SKM-1 treated with dmso at 0.1 percent for 144 hours (cell line): ENCODE results near the gene SUB1.
A peak's percentile ranks its signal among the peaks of the same experiment; 100 is the strongest.
"Not testable (repeated sequence)": the region's sequence is repeated elsewhere in the genome, so short reads cannot be mapped to it uniquely, and the experiment has no call there.

ENCODE experiments used
- DNase-seq: peaks from one replicate; lab custom pipeline; 2025; ENCODE audit not compliant: unreplicated experiment; lab: John Stamatoyannopoulos, UW

The SUB1 gene

GRCh38 chr5:32598997-32599549 is 13.7 kb downstream of the SUB1 start:
- DNase-seq: no peak

DNA sequence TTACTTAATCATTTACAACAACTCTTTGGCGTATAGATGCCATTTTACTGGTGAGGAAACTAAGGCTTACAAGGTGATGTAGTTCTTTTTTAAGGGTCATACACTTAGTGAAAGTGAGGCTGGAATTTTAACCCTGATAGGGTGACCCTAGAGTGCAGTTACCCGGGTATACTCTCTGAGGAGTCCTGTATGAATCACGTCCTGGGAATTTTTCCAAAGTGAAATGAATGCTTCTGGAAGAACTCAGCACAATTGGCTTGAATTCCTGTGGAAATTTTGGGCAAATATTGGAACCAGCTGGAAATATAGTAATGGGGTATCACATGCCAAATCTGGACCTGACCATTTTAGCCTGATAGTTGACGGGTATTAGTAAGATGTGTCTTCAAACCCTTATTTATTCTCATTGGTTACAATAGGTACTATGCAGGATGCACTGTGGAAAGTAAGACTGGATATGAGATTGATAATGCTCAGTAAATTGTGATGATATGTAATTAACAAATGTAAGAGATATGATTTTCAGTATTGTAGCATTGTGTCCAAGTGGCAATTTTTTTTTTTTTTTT is 14.8 kb downstream of the SUB1 start:
- DNase-seq: no peak

DNA sequence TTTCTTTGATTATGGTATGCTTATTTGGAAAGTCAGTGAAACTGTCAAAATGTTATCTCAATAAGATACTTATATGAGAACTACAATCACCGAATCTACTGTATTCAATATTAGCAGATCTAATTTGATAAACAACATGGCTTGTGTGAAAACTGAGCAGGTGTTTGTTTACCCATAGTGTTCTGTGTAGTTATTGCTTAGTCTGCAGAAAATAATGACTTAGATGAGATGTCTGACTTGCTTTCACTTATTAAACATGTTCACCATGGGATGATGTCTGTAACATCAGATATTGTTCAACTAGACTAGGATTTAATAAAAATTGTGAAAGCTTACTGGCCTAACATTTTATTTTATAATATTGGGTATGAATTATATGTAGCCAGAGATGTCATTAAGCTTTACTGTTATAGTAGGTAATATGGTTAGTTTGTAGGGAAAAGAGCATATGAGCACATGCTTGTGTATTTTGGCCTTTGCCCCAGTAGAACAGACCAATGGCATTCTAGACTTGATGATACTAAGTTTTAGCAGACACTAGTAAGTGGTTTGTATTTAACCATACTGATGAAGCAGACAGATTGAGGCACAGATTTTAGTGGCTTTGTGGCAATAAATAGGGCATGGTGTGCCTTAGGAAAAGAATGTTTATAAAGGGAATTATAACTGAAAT is 16.4 kb downstream of the SUB1 start:
- no peak for DNase-seq

- DNase-seq: no peak
Measured at GRCh38 chr5:32602906-32603305, 17.5 kb downstream of the SUB1 start.

DNA sequence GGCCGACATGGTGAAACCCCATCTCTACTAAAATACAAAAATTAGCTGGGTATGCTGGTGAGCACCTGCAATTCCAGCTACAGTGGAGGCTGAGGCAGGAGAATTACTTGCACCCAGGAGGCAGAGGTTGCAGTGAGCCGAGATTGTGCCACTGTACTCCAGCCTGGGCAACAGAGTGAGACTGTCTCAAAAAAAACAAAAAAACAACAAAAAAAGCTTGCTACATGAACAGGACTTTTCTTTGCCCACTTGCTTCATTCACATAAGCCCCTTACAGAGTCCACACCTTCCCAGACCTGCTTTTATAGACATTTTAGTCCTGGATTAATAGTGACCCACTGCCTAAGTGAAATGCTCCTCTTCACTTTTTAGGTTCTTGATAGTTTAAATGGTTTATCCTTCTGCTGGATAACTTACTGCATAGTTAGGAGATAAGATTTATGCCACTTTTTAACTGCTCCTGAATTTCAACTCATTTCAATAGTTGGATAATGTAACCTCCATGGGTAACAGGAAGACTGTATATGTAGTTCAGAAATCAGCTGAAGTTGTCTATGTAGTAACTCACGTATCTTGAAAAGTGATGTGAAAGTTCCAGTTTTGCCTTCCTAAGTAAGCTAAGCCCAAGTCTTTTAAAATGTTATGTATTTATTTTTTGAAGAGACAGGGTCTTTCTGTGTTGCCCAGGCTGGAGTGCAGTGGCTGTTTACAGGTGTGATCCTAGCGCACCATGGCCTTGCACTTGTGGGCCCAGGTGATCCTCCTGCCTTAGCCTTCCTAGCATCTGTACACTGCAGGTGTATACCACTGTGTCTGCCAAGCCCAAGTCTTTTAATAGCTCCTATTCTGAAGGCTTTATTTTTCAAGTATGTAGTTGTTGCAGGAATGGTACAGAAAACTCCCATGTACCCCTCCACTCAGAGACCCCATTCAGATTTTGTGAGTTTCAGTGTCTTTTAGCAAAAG is 19.7 kb downstream of the SUB1 start:
- no peak for DNase-seq

DNA sequence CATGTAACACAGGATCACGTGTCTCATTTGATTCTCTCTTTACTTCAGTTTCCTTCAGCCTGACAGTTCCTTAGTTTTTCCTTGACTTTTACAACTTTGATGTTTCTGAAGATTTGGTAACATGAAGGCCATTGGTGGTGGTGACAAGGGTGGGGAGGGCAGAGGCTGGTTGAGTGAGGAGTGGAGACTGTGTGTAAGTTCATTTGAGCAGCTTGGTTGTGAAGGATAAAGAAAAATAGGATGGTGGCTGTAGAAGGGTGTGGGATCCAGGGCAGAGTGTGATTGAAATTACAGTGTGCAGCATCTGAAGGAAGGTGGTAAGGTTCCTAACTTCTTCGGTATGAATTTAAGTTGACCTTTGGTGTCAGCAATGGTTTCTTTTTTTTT is 20.4 kb downstream of the SUB1 start:
- no peak for DNase-seq

- DNase-seq: no peak
Measured at GRCh38 chr5:32612134-32612888, 27.0 kb downstream of the SUB1 start.

GRCh38 chr5:32613050-32613672 is 27.8 kb downstream of the SUB1 start:
- peak; percentile 72 for DNase-seq

DNA sequence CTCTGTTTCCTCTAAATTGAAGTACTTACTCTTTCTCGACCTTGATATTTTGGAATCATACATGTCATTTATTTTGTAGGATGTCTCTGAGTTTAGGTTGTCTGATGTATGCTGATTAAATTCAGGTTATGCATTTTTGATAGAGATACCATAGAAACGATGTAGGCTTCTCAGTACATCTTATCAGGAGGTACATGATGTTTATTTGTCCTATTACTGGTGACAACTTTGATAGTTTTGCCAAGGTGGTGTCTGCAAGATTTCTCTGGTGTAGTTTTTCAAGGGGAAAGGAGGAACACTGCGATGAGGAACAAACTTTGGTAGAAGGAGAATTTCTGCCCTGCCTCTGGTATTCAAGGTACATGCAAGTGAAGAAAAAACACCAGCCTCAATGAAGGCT is 29.9 kb downstream of the SUB1 start:
- DNase-seq: no peak

DNA sequence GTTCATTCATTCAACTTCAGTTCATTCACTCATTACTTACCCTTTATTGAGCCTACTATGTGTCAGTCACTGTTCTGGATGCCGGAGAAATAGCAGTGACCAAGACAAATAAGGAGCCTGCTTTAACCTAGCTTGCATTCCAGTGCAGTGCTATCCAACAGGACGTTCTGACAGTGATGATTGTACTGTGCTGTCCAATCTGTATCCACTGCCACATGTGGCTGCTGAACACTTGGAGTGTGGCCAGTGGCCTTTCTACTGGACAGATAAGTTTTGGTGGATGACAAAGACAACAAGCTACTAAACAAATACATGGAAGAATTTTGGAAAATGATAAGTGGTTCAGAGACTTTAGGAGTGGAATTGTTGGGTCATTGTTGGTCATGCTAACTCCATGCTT is 33.6 kb downstream of the SUB1 start:
- no peak for DNase-seq

GRCh38 chr5:32621256-32621655 is 35.9 kb downstream of the SUB1 start:
- DNase-seq: no peak

DNA sequence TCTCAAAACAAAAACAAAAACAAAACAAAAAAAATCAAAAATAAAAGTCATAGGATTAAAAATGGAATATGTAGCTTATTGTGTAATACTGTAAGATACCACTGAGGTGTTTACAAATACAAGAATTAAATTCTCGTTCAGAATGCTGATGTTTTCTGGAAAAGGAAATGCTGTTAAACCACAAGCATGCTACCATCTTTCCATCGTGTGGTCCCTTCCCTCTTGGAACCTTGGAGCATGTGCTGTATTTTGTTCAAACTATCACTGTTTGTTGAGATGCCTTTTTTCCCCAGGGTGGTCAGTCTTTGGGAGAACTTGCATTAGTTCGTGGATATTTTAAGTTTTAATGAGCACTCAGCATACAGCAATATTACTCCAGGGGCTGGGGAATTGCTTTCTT is 39.7 kb downstream of the SUB1 start:
- DNase-seq: no peak

DNA sequence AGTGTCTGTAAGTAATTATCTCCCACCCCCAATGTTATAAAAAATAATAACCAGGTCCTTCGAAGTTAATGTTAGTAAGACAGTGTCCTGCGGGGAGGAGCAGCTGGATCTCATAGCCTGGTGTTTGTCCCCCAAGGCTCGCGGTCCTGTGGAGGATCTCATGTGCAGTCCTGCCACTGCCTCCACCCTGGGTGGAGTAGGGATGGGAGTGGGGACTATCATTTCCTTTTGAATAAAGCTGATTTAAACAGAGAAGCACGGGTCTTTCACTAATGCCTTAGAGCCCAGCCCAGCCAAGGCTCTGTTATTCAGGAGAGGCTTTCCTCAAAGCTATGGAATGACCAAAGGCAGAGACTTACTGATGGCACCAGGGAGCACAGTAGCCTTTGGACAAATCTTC is 40.2 kb downstream of the SUB1 start:
- no peak for DNase-seq

- no peak for DNase-seq
Measured at GRCh38 chr5:32627219-32627870, 42.0 kb downstream of the SUB1 start.

DNA sequence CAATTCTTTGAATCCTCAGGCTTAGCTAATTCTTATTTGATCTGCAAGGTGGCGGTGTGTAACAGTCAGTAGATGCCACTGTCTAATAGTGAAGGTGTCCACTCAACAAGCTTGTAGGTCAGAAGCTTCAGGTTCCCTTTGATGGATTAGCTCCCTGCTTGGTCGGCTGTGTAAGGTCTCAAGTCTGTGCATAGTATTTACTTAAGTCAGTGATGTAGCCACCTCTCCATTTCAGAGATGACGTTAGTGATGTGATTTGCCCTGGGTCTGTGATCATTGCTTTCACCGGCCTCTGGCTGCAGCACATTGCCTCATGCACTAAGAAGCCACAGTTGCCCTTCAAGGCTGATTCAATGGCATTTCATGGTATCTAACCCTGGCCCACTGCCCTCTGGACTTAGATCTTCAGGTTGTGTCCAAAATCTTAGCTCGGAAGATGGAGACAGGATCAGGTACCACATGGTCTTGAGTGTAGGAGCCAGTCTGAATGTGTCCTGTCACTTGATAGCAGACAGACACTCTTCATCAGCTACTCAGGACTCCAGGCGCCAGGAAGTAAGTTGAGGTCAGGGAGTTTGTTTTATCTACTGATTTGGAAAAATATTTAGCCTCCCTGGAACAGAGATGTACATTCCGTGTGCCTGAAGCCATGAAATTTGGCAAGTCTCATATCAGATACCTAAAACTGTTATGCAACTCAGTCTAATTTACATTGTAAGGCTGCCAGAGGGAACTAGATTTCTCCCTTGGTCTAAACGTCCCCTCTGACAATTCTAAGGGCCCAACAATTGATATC is 42.9 kb downstream of the SUB1 start:
- no peak for DNase-seq

DNA sequence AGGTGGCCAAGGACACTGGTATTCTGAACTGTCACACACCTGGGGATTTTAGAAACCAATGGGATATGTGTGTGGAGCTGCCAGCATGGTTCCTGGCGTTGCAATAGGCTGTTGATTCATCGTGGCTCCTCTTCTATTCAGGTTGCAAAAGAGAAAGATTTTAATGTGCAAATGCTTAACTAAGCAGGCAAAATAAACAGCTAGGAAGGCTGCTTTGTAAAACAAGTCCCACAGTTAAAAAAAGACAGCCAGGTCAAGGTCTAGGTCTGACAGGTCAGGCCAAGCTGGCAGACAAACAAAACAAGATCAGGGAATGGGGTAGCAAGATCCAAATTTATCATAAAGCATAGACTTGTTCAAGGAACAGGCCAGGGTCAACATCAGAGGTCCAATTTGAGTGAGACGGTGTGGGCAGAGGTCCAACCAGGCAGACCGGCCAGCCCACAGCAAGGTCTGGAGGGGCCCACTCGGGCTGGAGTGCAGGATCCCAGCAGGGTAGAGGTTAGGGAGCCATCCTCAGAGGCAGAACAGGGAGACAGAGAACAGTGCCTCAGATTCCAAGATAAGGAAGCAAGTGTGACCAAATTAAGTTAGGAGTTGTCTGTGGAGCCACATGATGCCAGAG is 45.6 kb downstream of the SUB1 start:
- no peak for DNase-seq

DNA sequence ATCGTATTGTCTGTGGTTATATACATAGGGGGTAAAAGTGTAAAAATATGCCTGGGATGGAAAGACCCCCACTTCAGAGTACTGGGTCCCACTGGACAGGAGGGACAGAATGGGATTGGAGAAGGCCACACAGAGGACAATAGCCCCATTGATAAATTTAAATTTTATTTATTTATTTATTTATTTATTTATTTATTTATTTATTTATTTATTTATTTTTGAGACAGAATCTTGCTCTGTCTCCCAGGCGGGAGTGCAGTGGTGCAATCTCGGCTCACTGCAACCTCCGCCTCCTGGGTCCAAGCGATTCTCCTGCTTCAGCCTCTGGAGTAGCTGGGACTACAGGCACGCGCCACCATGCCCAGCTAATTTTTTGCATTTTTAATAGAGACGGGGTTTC is 47.7 kb downstream of the SUB1 start:
- DNase-seq: not testable (repeated sequence)

DNA sequence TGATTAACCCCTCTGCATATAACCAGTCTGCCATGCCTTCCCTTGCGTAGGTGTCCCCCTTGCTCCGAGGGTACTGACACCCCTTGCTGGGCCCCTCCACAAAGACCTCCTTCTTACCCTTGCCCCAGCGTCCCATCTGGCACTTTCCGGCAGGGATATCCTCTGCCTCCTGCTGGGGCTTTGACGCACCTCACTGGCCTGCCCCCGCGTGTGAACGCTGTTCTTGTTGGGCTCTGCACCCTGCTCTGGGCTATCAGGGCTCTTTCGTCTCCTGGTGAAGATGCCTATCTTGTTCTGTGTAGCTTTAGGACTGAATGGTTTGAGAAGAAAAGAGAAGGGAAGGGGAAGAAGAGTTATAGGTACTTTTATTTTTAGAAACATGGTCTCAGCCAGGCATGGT is 53.0 kb downstream of the SUB1 start:
- no peak for DNase-seq

- no peak for DNase-seq
Measured at GRCh38 chr5:32639943-32640342, 54.6 kb downstream of the SUB1 start.
